HepG2 (cell line): Measurements from ENCODE around the gene FGFR1OP2. TPM values are rescaled to one million over a fixed set of nuclear protein-coding genes. Genes with fewer than 3 reads are reported as not detected.

Source experiments
- FOXM1 ChIP-seq: sonication (generic); formaldehyde crosslinking; IDR thresholded peaks from 2 replicates; pipeline ENCODE4 v1.5.0; 2020; ENCODE audit warnings: missing genetic modification reagents
- MAFG ChIP-seq: sonication (generic); formaldehyde crosslinking; IDR thresholded peaks from 2 replicates; pipeline ENCODE4 v1.5.1; 2020; ENCODE audit warnings: mild to moderate bottlenecking, missing genetic modification reagents
- NR2F6 ChIP-seq, 2 experiments: IDR thresholded peaks; 2 replicates each; pipeline ENCODE4 v1.6.1; 2016; ENCODE audit warnings: antibody characterized with exemption in 1 of 2, mild to moderate bottlenecking in 1 of 2
- TBX3 ChIP-seq: fragments of 450-650 bp; IDR thresholded peaks from 2 replicates; pipeline ENCODE4 v1.6.1; 2017; ENCODE audit warnings: antibody characterized with exemption, mild to moderate bottlenecking, inconsistent platforms, borderline replicate concordance
- ZC3H4 ChIP-seq: sonication (generic); formaldehyde crosslinking; IDR thresholded peaks from 2 replicates; pipeline ENCODE4 v1.4.0; 2020; ENCODE audit warnings: missing genetic modification reagents, borderline replicate concordance
- ZMAT3 ChIP-seq: sonication (generic); formaldehyde crosslinking; conservative IDR thresholded peaks from 2 replicates; pipeline ENCODE4 v1.7.0; 2021; ENCODE audit warnings: missing genetic modification reagents
- ZNF382 ChIP-seq: sonication (generic); formaldehyde crosslinking; IDR thresholded peaks from 2 replicates; pipeline ENCODE4 v1.5.0; 2020; ENCODE audit warnings: missing genetic modification reagents, mild to moderate bottlenecking, borderline replicate concordance
- ZNF460 ChIP-seq: sonication (generic); formaldehyde crosslinking; IDR thresholded peaks from 2 replicates; pipeline ENCODE4 v1.5.1; 2020; ENCODE audit warnings: missing genetic modification reagents, mild to moderate bottlenecking, borderline replicate concordance
- ZNF564 ChIP-seq: sonication (generic); formaldehyde crosslinking; IDR thresholded peaks from 2 replicates; pipeline ENCODE4 v1.8.1; 2023; ENCODE audit warnings: mild to moderate bottlenecking, missing genetic modification reagents
- polyA plus RNA-seq, 8 experiments: library from polyadenylated mRNA; depleted of rRNA in 3 of 8; stranded (reverse) in 7 of 8; unstranded in 1 of 8; fragments of >200 nt; fragmentation: Illumina TruSeq in 4 of 8; extraction: Trizol in 4 of 8; gene quantifications; 2 replicates each; pipeline versions ENCODE4 v1.2.1 to v1.2.3, GENCODE V29; 2011 to 2016; ENCODE audit warnings: low read depth in 4 of 8, missing spikeins in 1 of 8, mixed read lengths in 1 of 8; ENCODE audit not compliant: insufficient read depth in 1 of 8
- total RNA-seq, 5 experiments: library from RNA; depleted of rRNA; stranded (reverse); fragments of >200 nt; fragmentation: Illumina TruSeq; extraction: Trizol; gene quantifications; 2 replicates each; pipeline ENCODE4 v1.2.3, GENCODE V29; 2016; ENCODE audit warnings: low read depth in 1 of 5
- TF ChIP-seq, protein P1 (sequence below): IDR thresholded peaks from 2 replicates; pipeline ENCODE4 v1.4.0; 2020; ENCODE audit warnings: mild to moderate bottlenecking, missing genetic modification reagents
- TF ChIP-seq, protein P2 (sequence below): sonication (generic); formaldehyde crosslinking; IDR thresholded peaks from 2 replicates; pipeline ENCODE4 v1.4.0; 2020; ENCODE audit warnings: missing genetic modification reagents
- TF ChIP-seq, protein P3 (sequence below): sonication (generic); formaldehyde crosslinking; IDR thresholded peaks from 2 replicates; pipeline ENCODE4 v1.5.0; 2020; ENCODE audit warnings: missing genetic modification reagents
- TF ChIP-seq, protein P4 (sequence below): sonication (generic); formaldehyde crosslinking; IDR thresholded peaks from 2 replicates; pipeline ENCODE4 v1.4.0; 2020; ENCODE audit warnings: missing genetic modification reagents, mild to moderate bottlenecking, borderline replicate concordance
- TF ChIP-seq, protein P5 (sequence below): sonication (generic); formaldehyde crosslinking; IDR thresholded peaks from 2 replicates; pipeline ENCODE4 v1.5.1; 2020; ENCODE audit warnings: missing genetic modification reagents, mild to moderate bottlenecking, borderline replicate concordance

FGFR1OP2 gene
- total and polyA plus RNA-seq, 2 of the 13 experiments (the other 11 are each of a cell fraction or from before 2014, with no cell fraction given) = 18.3 to 38.1 TPM

DNA sequence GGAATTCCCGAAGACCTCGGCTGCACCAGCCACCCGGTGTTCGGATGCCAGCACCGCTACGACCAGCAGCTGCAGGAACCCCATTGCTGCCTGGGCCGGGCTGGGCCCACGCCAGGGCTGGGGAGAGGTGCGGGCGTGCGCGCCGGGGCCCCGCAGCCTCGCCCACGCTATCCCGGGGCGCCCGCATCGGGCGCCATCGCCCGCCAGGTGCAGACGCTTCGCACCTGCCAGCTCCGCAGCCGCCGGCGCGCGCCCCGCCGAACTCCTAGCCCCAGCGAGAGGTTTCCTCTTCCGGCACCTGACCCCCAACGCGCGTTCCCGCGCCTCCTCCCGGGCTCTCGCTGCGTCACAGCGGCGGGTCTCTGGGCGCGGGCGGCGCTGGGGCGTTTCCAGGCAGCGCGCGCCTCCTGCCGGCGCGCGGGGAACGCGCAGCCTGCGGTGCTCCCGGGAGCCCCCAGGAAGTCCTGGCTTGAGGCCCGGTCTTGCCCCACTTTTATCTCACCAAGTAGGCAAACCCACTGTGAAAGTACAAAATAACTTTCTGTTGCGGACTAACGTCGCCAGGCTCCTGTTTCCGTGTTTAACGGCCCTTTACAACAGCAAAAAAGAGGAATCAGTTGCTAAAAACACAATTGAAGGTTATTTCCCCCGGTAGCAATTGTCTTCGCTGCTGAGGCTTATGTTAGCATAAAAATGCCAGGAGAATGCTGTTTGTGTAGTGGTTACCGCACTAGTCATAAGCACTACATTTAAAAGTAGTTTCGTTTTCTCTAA lies 76.0 kb downstream of the FGFR1OP2 start, which contains the start of gene TM7SF3 (continued):
- TF ChIP-seq, protein P1, sequence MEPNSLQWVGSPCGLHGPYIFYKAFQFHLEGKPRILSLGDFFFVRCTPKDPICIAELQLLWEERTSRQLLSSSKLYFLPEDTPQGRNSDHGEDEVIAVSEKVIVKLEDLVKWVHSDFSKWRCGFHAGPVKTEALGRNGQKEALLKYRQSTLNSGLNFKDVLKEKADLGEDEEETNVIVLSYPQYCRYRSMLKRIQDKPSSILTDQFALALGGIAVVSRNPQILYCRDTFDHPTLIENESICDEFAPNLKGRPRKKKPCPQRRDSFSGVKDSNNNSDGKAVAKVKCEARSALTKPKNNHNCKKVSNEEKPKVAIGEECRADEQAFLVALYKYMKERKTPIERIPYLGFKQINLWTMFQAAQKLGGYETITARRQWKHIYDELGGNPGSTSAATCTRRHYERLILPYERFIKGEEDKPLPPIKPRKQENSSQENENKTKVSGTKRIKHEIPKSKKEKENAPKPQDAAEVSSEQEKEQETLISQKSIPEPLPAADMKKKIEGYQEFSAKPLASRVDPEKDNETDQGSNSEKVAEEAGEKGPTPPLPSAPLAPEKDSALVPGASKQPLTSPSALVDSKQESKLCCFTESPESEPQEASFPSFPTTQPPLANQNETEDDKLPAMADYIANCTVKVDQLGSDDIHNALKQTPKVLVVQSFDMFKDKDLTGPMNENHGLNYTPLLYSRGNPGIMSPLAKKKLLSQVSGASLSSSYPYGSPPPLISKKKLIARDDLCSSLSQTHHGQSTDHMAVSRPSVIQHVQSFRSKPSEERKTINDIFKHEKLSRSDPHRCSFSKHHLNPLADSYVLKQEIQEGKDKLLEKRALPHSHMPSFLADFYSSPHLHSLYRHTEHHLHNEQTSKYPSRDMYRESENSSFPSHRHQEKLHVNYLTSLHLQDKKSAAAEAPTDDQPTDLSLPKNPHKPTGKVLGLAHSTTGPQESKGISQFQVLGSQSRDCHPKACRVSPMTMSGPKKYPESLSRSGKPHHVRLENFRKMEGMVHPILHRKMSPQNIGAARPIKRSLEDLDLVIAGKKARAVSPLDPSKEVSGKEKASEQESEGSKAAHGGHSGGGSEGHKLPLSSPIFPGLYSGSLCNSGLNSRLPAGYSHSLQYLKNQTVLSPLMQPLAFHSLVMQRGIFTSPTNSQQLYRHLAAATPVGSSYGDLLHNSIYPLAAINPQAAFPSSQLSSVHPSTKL = peak; percentile 52; the same call in 1 of the 2 replicates
- TF ChIP-seq ZNF382 (no peak), ZNF564 (CRISPR knock-in tag) (no peak; the same call in 1 of the 2 replicates), ZNF460 (CRISPR knock-in tag) (no peak), ZMAT3 (CRISPR knock-in tag) (peak; percentile 61; the same call in 1 of the 2 replicates), NR2F6 (IDR thresholded peaks at IDR 0.05) (no peak), NR2F6 (CRISPR knock-in tag; IDR thresholded peaks at IDR 0.05) (no peak), TBX3 (no peak), ZC3H4 (no peak), FOXM1 (CRISPR knock-in tag) (no peak), MAFG (CRISPR knock-in tag) (no peak)
- TF ChIP-seq, protein P2, sequence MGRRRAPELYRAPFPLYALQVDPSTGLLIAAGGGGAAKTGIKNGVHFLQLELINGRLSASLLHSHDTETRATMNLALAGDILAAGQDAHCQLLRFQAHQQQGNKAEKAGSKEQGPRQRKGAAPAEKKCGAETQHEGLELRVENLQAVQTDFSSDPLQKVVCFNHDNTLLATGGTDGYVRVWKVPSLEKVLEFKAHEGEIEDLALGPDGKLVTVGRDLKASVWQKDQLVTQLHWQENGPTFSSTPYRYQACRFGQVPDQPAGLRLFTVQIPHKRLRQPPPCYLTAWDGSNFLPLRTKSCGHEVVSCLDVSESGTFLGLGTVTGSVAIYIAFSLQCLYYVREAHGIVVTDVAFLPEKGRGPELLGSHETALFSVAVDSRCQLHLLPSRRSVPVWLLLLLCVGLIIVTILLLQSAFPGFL (CRISPR knock-in tag) = 0 out of 2 replicates have a peak, but pooled peaks have one; percentile 40
- TF ChIP-seq, protein P3, sequence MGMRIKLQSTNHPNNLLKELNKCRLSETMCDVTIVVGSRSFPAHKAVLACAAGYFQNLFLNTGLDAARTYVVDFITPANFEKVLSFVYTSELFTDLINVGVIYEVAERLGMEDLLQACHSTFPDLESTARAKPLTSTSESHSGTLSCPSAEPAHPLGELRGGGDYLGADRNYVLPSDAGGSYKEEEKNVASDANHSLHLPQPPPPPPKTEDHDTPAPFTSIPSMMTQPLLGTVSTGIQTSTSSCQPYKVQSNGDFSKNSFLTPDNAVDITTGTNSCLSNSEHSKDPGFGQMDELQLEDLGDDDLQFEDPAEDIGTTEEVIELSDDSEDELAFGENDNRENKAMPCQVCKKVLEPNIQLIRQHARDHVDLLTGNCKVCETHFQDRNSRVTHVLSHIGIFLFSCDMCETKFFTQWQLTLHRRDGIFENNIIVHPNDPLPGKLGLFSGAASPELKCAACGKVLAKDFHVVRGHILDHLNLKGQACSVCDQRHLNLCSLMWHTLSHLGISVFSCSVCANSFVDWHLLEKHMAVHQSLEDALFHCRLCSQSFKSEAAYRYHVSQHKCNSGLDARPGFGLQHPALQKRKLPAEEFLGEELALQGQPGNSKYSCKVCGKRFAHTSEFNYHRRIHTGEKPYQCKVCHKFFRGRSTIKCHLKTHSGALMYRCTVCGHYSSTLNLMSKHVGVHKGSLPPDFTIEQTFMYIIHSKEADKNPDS = peak; percentile 71; the same call in 1 of the 2 replicates
- TF ChIP-seq, protein P4, sequence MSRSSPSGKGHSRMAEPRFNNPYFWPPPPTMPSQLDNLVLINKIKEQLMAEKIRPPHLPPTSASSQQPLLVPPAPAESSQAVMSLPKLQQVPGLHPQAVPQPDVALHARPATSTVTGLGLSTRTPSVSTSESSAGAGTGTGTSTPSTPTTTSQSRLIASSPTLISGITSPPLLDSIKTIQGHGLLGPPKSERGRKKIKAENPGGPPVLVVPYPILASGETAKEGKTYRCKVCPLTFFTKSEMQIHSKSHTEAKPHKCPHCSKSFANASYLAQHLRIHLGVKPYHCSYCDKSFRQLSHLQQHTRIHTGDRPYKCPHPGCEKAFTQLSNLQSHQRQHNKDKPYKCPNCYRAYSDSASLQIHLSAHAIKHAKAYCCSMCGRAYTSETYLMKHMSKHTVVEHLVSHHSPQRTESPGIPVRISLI (CRISPR knock-in tag) = no peak
- TF ChIP-seq, protein P5, sequence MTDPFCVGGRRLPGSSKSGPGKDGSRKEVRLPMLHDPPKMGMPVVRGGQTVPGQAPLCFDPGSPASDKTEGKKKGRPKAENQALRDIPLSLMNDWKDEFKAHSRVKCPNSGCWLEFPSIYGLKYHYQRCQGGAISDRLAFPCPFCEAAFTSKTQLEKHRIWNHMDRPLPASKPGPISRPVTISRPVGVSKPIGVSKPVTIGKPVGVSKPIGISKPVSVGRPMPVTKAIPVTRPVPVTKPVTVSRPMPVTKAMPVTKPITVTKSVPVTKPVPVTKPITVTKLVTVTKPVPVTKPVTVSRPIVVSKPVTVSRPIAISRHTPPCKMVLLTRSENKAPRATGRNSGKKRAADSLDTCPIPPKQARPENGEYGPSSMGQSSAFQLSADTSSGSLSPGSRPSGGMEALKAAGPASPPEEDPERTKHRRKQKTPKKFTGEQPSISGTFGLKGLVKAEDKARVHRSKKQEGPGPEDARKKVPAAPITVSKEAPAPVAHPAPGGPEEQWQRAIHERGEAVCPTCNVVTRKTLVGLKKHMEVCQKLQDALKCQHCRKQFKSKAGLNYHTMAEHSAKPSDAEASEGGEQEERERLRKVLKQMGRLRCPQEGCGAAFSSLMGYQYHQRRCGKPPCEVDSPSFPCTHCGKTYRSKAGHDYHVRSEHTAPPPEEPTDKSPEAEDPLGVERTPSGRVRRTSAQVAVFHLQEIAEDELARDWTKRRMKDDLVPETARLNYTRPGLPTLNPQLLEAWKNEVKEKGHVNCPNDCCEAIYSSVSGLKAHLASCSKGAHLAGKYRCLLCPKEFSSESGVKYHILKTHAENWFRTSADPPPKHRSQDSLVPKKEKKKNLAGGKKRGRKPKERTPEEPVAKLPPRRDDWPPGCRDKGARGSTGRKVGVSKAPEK (CRISPR knock-in tag) = no peak
